Sigmoid colon (tissue), 7 donors: Measurements from ENCODE around the gene SCAP. TPM values are rescaled to one million over a fixed set of nuclear protein-coding genes. Genes with fewer than 3 reads are reported as not detected.

Source experiments
- DNase-seq: peaks from one replicate; pipeline ENCODE4 v3.0.0-alpha.2; 2019
- H3K27ac ChIP-seq, 4 donors: fragments of 200-600 bp; sonication (generic); one replicate each; pipeline ENCODE4 v1.5.1; 2016 to 2019; ENCODE audit warnings: mild to moderate bottlenecking in 1 of 4
- H3K27me3 ChIP-seq, 3 donors: fragments of 200-600 bp; sonication (generic); one replicate each; pipeline ENCODE4 v1.5.1; 2019; ENCODE audit warnings: mild to moderate bottlenecking in 1 of 3
- H3K36me3 ChIP-seq, 4 donors: fragments of 200-600 bp; sonication (generic); one replicate each; pipeline ENCODE4 v1.5.1; 2016 to 2019
- H3K4me1 ChIP-seq, 4 donors: fragments of 200-600 bp; sonication (generic); one replicate each; pipeline ENCODE4 v1.5.1; 2017 to 2019
- H3K4me3 ChIP-seq, 4 donors: fragments of 200-600 bp; sonication (generic); one replicate each; pipeline ENCODE4 v1.5.1; 2017 to 2019; ENCODE audit warnings: mild to moderate bottlenecking in 2 of 4, moderate library complexity in 1 of 4
- H3K9me3 ChIP-seq, 4 donors: fragments of 200-600 bp in 3 of 4; sonication (generic) in 3 of 4; one replicate each; pipeline versions ENCODE4 v1.5.1 to v1.6.1; 2013 to 2019
- CTCF ChIP-seq, 4 experiments: fragments of 450-650 bp in 3 of 4; fragments of 200-600 bp in 1 of 4; IDR thresholded peaks; one replicate each; pipeline ENCODE4 v1.5.1; 2016 to 2019; ENCODE audit warnings: antibody characterized with exemption in 4 of 4, mild to moderate bottlenecking in 3 of 4, moderate library complexity in 2 of 4
- EP300 ChIP-seq, 4 donors: sonication (generic); formaldehyde crosslinking; IDR thresholded peaks; one replicate each; pipeline ENCODE4 v1.6.1; 2017; ENCODE audit warnings: antibody characterized with exemption in 4 of 4
- POLR2A ChIP-seq, 2 donors: fragments of 450-650 bp; IDR thresholded peaks; one replicate each; pipeline ENCODE4 v1.6.1; 2016; ENCODE audit warnings: antibody characterized with exemption in 2 of 2, mild to moderate bottlenecking in 2 of 2, moderate library complexity in 2 of 2
- POLR2AphosphoS5 ChIP-seq, 4 donors: sonication (generic); formaldehyde crosslinking; IDR thresholded peaks; one replicate each; pipeline ENCODE4 v1.6.1; 2017; ENCODE audit warnings: antibody characterized with exemption in 4 of 4
- WGBS, 2 donors: extraction: QIAGEN DNeasy Blood & Tissue Kit; methylation state at CpG; one replicate each; pipeline ENCODE4 v1.1.7; 2013; 5-methylcytosine and 5-hydroxymethylcytosine counted together
- intact Hi-C: fragments of 100-400 bp; cut with DNase I; formaldehyde crosslinking; loops from one replicate; pipeline ENCODE4 v1.15.1; 2023
- polyA plus RNA-seq, 3 donors: library from polyadenylated mRNA; stranded (reverse); fragments of 200-250 nt; gene quantifications; one replicate each; pipeline ENCODE4 v1.2.3, GENCODE V29; 2013
- total RNA-seq, 4 donors: library from RNA; depleted of rRNA; stranded (reverse); fragments of >200 nt; gene quantifications; one replicate each; pipeline ENCODE4 v1.1.0, GENCODE V29; 2016
- donor health status: healthy with polysubstance abuse.
- donor health status: Bipolar disorder and iron deficiency.
- donor health status: healthy.

Gene SCAP
- total and polyA plus RNA-seq, 7 donors: 10.8 to 81.0 (median 52.3) TPM

GRCh38 chr3:47476644-47477199 lies 981 bp upstream of the SCAP start:
- peaks cover 0 to 25% (median 20%) of the 10 kb centered on the region in 4 donors for H3K4me1 ChIP-seq
- no peak for DNase-seq
- no peaks in the 10 kb centered on the region for H3K36me3 ChIP-seq
- peak overlapping the region; percentile 75 to 97 (median 89) for H3K4me3 ChIP-seq
- no peaks in the 10 kb centered on the region for H3K27me3 ChIP-seq
- H3K9me3 ChIP-seq: no peaks in the 10 kb centered on the region
- peak overlapping the region; percentile 81 to 87 (median 84) for H3K27ac ChIP-seq
- WGBS, 2 donors: 90 to 92% methylated on average over 11 of the region's 11 CpGs
- intact Hi-C loops: loop anchor here (1.0 kb wide), 1 partner anchor 55 kb away; no protein-coding TSS in a partner anchor
- TF ChIP-seq POLR2A (IDR thresholded peaks at IDR 0.05) (no peak), CTCF (IDR thresholded peaks at IDR 0.05) (no peak), POLR2AphosphoS5 (IDR thresholded peaks at IDR 0.05) (no peak), EP300 (IDR thresholded peaks at IDR 0.05) (no peak)

- TF ChIP-seq POLR2AphosphoS5 (IDR thresholded peaks at IDR 0.05) (no peak), POLR2A (IDR thresholded peaks at IDR 0.05) (no peak), CTCF (IDR thresholded peaks at IDR 0.05) (no peak), EP300 (IDR thresholded peaks at IDR 0.05) (no peak)
- no peak for DNase-seq
- intact Hi-C loops: loop anchor here (1.0 kb wide), 1 partner anchor 55 kb away; no protein-coding TSS in a partner anchor
- H3K27me3 ChIP-seq: no peaks in the 10 kb centered on the region
- H3K4me3 ChIP-seq: peak overlapping the region; percentile 75 to 97 (median 89)
- peaks cover 0 to 25% (median 20%) of the 10 kb centered on the region in 4 donors for H3K4me1 ChIP-seq
- WGBS, 2 donors: 63 to 66% methylated on average over 5 of the region's 5 CpGs
- no peaks in the 10 kb centered on the region for H3K9me3 ChIP-seq
- H3K27ac ChIP-seq: peak overlapping the region; percentile 81 to 87 (median 84)
- H3K36me3 ChIP-seq: no peaks in the 10 kb centered on the region
Observed at GRCh38 chr3:47476330-47476626, 537 bp upstream of the SCAP start.

GRCh38 chr3:47475029-47475569 lies 642 bp downstream of the SCAP start:
- Histone ChIP-seq H3K4me1 (peaks cover 0 to 25% (median 20%) of the 10 kb centered on the region in 4 donors), H3K27me3 (no peaks in the 10 kb centered on the region), H3K36me3 (no peaks in the 10 kb centered on the region), H3K27ac (peak overlapping the region; percentile 81 to 87 (median 84)), H3K9me3 (no peaks in the 10 kb centered on the region), H3K4me3 (peak overlapping the region; percentile 75 to 97 (median 89))
- intact Hi-C loops: loop anchor here (2.0 kb wide), 1 partner anchor 32 kb away; no protein-coding TSS in a partner anchor
- TF ChIP-seq EP300 (IDR thresholded peaks at IDR 0.05): no peak
- TF ChIP-seq POLR2AphosphoS5 (IDR thresholded peaks at IDR 0.05): no peak
- no peak for TF ChIP-seq CTCF (IDR thresholded peaks at IDR 0.05)
- no peak for TF ChIP-seq POLR2A (IDR thresholded peaks at IDR 0.05)
- 0 to 1% methylated on average over 24 of the region's 24 CpGs for WGBS, 2 donors
- no peak for DNase-seq

- H3K4me1 ChIP-seq: peaks cover 0 to 25% (median 20%) of the 10 kb centered on the region in 4 donors
- no peak overlapping the region for H3K4me3 ChIP-seq
- 32 to 69% methylated on average over 3 of the region's 3 CpGs for WGBS, 2 donors
- intact Hi-C loops: no loop called here
- H3K36me3 ChIP-seq: no peaks in the 10 kb centered on the region
- DNase-seq: no peak
- no peaks in the 10 kb centered on the region for H3K9me3 ChIP-seq
- TF ChIP-seq CTCF (IDR thresholded peaks at IDR 0.05) (no peak), EP300 (IDR thresholded peaks at IDR 0.05) (no peak), POLR2AphosphoS5 (IDR thresholded peaks at IDR 0.05) (no peak), POLR2A (IDR thresholded peaks at IDR 0.05) (no peak)
- H3K27ac ChIP-seq: no peak overlapping the region
- H3K27me3 ChIP-seq: no peaks in the 10 kb centered on the region
Observed at GRCh38 chr3:47473391-47473790, 2.4 kb downstream of the SCAP start.
